ENCODE results near the gene LCN12.

GRCh38 chr9:136977223-136977622 lies 25.1 kb downstream of the LCN12 start, which contains the start of gene PTGDS:
- TF ChIP-seq POLR2A (IDR thresholded peaks at IDR 0.05; ENCODE audit: low read depth, low read length) (no peak), TAF1 (IDR thresholded peaks at IDR 0.05; ENCODE audit: low read depth, low read length) (no peak), POLR2AphosphoS5 (IDR thresholded peaks at IDR 0.05; ENCODE audit: low read depth, low read length) (no peak), PAX5 (IDR thresholded peaks at IDR 0.05; ENCODE audit: insufficient read depth, low read length, severe bottlenecking) (no peak), SPI1 (IDR thresholded peaks at IDR 0.05; ENCODE audit: low read depth, low read length) (no peak)

Data from GM12891 (cell line).